T-helper 1 cell treated with Interleukin-12 subunit alpha and Interleukin-12 subunit beta and Interleukin-4 antibody, amounts not matched to agents 30 ng/mL and 1 ng/mL, for 36 hours (primary cell): ENCODE results near the gene CLSTN2. TPM values are rescaled to one million over a fixed set of nuclear protein-coding genes. Genes with fewer than 3 reads are reported as not detected.

ENCODE experiments used
- intact Hi-C: fragments of 100-400 bp; cut with micrococcal nuclease; formaldehyde crosslinking; loops from one replicate; pipeline ENCODE4 v1.15.1; 2024
- total RNA-seq: library from RNA; stranded (reverse); gene quantifications from 2 replicates; pipeline ENCODE4 v1.2.3, GENCODE V29; 2022

CLSTN2 gene
- total RNA-seq, 1 donor from 2014 or later, result 0.05 TPM

DNA sequence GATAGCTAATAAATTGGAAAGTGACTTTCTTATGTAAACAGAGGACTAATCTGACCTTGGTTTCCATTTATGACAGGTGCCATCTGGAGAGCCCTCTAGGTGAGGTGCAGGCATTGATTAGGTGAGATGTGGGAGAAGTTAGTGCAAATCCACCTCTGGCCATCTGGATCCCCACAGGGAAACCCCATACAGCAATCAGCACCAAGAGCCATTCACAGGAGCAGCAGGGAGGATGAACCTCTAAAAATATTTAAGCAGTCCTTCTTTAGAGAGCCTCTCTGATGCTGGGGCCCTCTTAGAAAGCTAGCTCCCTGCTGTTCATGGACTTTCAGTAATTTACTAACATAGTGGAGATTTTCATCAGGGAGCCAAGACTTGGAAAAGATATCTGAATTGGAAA, 69.3 kb downstream of the CLSTN2 start:
- intact Hi-C loops, result no loop called here

DNA sequence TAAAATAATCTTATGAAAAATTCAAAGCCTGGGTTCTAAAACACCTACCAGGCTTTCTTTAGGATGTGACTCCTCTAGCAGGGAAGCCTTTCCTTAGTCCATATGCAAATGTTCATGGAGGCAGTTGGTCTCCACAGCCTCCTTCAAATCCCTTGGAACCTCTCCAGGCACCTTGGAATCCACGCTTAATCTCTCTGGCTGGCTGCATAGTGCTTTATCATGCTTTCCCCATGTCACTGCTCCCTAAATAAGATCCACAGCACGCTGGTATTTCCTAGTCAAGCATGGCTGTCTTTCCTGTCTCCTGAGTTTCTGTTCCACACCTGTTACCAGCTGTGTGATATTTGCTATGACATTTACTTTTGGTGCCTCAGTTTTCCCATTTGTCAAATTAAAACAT, 71.3 kb downstream of the CLSTN2 start:
- intact Hi-C loops, result no loop called here

DNA sequence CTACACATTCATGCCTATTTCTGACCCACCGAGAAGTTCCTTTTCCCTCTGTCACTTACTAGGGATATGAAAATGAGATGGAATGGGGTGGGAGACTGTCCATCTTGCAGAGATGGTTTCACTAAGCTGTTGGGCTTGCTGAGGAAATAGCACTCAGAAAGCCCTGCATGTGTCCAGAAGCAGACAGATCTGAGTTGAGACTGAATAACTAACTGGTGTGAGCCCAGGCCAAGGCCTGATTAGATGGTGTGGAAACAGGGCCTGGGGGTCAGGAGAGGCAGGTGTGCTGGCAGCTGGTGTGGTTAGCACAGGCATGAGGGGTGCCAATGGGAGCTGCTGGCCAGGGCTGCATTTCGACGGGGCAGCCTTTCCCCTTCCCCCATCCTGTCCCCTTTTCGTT, 72.1 kb downstream of the CLSTN2 start:
- intact Hi-C loops, result no loop called here

DNA sequence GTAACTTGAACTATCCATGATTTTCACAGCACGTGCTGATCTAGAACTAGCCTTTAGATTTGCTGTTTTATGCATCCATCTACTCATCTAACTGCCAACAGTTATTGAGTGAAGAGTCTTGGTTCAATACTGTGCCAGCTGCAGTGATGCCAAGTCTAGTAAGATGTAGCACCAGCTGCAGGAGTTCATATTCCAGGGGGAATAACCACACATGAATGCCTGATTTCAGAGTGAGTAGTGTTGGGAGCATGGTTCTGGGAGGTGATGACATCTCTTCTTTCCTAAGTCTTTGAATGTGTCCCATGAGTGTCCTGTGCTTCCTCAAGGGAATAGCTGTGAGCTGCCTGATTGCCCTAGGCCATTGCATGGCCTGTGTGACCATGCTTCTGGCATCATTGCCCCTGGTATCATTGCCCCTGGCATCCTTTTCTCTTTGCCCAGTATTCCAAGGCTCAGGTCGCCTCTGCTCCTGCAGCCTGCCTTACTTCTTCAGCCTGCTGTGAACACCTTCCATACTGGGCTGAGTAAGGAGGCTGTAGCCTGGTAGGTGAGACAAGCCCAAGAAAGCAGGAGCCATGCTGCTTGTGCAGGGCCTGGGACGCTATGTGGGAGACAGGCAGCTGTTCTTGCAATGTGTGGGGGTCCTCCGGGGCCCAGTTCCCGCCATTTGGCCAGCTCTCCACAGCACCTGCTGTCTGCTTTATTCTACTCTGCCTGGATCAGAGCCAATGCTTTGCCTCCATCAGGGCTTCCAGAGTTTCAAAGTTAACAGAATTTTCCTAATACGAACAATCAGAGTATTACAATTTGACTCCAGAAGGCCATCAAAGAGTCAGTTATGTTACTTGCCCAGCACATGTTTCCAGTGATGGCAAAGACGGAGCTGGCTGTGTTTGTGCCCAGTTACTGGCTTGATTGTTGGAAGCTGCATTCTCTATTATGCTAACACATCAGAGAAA, 73.2 kb downstream of the CLSTN2 start:
- intact Hi-C loops, result no loop called here

DNA sequence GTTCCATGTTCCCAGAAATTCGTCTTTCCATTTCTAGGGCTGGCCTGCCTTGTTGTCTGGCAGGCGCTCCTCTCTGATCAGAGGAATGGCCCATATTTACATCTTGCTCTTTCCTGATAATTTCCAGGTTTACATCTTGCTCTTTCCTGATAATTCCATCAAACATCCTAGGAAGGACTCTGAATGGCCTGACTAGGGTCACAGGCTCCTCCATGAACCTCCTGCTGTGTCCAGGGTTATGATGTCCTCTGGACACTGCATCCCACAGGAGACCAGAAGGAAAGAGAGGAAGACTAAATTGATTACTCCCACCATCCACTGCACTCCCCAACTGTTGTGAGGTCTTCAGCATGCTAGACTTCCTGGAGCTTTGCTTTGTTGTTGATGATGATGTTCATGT, 75.4 kb downstream of the CLSTN2 start:
- intact Hi-C loops, result no loop called here

DNA sequence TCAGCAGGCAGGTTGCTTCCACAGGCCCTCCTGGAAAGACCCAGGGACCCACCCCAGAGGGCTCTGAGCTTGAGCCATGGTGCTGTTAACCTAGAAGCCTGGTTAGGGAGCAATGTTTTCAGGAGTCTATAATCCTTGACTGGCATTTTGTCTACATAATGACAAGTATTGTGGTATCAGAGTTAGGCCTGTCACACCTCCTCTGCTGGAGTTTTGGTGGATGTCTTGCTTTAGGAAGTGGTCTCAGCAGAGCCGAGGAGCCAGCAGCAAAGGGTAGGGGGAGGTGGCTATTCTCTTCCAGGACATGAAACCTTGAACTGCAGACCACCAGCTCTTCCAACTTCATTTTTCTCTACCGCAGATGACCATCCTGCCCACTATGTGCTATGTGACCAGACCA, 76.1 kb downstream of the CLSTN2 start:
- intact Hi-C loops, result no loop called here

DNA sequence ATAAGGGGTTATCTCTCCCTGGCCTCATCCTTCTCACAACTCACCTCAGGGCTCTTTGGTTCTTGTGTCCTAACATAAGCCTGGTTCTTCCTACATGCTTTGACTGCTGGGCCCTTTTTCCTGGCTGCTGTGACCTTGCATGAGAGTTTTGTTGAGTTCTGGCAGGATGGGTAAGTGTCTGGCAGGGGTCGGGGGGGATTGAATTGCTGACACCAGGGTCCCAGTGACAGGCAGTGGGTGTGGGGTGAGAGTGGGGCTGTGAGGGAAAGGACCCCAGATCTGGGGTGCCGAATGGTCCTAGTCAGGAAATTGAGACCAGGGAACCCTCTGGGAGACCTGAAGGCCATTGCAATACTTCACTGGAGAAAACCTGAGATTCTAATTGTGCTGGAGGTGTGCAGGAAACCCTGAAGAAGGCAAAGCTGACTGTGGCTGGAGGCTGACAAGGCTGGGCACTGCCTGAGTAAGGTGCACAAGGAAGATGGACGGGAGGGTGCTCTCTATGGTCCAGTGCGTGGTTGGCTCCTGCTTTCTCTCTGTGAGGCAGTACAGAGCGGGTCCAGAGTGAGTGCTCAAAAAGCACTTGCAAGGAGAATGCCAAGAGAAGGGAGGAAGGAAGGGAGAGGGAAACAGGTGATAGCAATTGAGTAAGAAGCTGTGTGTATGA, 76.8 kb downstream of the CLSTN2 start:
- intact Hi-C loops, result no loop called here

DNA sequence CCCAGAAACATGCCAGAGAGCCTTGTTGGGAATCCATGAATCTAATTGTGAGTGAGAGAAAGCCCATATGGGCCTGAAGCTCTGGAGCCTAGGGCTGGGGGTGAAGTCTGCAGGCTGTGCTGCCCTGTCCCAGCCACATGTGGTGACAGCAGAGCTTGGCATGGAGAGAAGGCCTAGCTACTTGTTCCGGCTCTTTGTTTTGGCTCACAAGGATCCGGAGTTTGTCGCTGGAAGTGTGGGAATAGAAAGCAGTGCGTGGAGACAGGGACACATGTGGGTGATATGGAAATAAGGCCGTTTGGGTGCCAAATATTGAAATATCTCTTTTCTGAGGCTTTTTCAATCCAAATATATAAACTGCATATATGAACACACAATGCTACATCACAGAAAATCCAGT, 78.2 kb downstream of the CLSTN2 start:
- intact Hi-C loops, result no loop called here

DNA sequence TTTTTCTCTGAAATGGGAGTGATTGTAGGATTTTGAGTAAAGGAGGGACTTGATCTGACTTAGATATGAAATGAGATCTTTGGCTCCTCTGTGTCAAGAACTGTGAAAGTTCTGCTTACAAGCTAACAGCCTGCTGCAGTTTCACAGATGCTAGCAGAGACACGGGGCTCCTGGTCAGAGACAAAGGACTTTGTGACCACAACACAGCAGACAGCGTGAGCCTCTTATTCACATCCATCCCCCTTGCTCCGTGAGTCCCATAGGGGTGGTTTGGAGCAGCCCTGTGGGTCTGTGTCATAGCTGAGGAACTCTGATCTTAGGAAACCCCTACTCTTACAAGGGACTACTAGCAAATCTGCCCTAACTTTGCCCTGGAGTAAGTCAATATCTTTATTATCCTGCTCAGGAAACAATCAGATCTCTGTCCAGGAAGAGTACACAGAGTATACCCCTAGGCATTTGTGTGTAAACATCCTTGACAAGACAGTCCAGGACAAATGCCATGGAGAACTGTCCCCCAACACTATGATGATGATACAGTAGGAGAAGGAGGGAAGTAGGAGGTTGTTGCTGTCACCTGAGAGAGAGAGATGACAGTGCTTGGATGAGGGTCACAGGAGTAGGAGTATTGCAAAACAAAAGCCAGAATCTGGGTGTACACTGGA, 80.0 kb downstream of the CLSTN2 start:
- intact Hi-C loops, result no loop called here

DNA sequence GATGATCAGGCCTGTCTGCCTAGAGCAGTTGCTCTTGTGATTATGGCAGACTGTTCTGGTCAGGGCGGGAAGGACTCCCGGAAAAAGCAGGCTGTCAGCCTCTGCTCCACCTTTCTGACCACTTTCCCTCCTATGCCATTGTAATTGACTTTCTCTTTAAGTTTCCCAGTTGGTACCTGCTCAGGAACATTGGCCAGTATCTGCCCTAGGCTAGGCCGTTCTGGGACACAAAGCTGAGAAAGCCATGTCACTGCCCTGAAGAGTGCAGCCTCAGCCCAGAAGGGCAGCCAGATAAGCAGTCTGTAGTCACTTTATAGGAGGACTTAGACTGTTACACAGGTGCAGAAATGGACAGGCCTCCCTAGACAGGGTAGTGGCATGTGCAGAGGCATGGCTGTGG, 80.8 kb downstream of the CLSTN2 start:
- intact Hi-C loops, result no loop called here

DNA sequence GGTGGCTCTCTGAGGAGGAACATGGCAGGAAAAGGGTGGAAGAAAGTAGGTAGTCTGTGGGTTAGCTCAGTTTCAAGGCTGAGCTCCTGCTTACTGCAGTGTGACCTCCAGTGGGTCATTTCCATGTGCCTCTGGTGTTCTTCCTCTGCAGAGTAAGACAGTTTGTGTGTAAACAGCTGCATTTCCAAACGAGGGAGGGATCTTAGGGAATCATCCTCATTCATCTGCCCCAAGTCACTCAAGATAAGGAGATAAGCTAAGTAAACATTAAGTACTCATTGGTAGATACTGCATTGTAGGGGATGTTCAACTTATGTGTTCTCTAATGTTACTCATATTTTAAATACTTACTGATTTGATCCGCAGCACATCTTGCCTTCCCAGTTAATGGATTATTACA, 83.6 kb downstream of the CLSTN2 start:
- intact Hi-C loops, result no loop called here

DNA sequence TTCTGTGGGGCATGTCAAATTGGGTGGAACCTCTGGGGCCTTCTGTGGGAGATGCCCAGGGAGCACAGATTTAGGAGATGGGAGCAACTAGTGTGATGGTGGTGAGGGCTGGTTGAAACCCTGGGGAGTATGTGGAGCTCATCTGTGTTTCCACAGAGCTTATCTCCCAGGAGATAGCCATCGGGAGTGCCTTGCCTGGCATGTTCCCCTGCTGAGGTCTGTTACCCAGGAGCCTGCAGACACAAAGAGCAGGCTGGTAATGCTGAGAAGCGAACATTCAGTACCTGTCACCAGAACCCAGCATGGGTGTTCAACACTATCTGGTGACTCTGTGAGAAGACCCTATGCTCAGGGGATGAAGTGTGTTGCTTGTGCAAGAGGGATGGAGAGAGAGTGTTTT, 85.0 kb downstream of the CLSTN2 start:
- intact Hi-C loops, result no loop called here

DNA sequence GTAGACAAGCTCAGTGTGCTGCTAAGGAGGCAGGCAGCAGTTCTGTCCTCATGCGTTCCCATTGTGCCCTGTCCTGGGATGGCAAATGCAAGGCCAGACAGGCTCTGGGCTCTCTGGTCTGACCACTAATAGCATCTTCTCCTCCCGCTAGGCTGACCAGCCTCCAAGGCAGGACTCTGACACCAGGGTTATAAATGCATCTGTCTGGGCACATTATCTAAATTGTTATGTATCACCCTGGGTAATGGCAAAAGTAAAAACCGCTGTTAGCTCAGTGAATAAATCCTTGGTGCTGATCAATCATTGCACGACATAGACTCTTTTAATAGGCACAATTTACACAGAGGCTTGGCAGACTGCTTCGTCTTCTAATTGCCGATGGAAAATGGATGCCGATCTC, 85.6 kb downstream of the CLSTN2 start:
- intact Hi-C loops, result no loop called here

DNA sequence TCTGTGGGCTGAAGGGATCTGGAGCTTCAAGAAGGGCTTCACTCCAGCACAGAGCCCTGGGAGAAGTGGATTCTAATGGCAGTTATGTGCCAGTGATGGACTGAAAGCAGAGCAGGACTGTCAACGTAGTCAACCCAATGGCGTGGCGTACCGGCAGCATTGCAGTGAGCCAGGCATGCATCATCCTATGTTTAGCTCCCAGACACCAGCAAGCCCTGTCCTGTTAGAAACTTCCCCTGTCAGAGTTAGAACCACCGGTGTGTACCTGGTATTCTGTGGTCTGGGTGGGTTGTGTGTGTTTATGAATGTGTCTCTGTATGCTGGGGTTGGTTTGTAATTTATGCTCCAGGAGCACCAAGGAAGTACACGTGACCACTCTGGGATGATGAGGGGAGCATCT, 86.3 kb downstream of the CLSTN2 start:
- intact Hi-C loops, result no loop called here

DNA sequence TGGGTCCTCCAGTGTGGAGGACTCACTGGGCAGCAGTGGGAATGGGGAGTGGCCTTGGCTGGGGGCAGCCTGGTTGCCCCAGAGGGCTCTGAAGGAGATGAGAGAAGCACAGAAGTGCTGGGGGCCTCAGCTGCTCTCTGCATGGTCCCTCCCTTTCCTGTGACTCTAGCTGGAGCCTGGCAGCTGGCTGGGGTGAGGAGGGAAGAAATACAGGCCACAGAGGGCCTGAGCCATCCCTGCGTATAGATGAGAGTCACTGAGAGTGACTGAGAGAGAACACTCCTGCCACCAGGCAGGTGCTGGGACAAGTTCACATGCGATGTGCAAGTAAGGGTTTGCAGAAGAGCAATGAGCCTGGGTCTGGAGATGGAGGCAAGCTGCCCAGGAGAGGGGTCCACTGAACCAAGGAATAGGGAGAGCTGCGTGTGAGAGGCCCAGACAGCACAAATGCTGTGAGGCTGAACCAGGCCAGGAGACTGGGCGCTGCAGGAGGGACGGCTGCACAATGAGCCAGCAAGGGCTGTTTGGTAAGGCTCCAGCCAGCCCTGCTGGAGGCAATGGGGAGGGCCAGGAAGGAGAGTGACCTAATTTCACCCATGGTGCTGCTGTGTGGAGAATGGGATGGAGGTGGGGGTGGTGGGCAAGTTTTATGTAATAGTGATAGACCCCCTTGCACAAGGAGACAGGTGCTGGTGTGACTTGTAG, 87.2 kb downstream of the CLSTN2 start:
- intact Hi-C loops, result no loop called here

DNA sequence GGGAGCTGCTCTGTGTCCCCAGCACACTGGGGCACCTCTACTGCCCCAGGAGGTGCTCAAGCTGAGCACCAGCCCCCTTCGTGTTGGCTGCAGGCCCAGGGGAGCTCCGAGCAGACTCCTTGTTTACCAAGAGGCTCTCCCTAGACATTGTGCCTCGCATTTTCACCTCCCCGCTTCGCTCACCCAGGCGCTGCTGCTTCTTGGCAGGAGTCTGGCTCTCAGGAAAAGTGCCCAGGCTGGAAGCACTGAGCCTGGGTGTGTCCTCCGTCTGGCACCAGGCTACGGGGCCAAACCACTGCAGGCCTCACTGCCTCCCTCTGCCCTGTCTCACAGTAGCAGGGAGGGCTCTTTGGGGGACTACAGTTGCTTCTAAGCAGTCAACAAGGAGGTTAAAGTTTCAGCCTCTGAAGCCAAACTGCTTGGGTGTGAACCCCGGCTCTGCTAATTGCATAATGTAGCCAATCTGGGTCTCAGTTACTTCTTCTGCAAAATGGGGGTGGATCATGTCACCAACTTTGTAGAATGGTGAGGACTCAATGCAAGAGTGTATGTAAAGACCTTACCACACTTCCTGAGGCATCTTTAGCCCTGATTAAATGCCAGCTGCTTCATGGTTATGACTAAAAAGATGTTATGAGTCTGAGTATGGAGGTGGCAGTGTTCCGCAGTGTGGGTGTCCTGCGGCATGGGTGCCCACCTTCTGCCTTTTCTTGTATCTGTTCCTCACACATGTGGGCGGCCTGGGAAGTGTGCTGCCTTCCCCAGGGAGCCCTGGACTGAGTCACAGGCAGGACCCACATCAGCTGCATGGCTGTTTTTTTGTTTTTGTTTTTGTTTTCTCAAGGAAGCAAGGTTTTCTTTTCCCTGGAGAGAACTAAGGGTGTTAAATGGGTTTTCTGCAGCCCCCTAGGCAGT, 88.9 kb downstream of the CLSTN2 start:
- intact Hi-C loops, result no loop called here

DNA sequence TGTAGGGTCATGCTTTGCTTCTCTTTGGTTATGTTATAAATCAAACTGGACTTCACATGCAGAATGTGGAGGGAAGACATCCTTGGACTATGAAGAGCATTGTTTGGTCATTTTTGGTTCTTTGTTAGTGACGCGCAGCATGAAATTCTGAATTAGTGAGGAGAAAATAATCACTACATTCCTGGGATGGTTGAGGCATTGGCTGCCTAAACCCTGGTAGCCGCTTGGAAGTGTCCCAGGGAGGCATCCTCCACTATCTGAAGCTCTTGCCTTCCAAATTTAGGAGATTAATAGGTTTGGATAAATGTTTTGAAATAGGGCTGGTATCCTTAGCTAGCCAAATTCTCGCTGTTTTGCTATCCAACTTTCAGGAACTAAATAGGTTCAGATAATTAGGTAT, 96.2 kb downstream of the CLSTN2 start:
- intact Hi-C loops, result no loop called here

DNA sequence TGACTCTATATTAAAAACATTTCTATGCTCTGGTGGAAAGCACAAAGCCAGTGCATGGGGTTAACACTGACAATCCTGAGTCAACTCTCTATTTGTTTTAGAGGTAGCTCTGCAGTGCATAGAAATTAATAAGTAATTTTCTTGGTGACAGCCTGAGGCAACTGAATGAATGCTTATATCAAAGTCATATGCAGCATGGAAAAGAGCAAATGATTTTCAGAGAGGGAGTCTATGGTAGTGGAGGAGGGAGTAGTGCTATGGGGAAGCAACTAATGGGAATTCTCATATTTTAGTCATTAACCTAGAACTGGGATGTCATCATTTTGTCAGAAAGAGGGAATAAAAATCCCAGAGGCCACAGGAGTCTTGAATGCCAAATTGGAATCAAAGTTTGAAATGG, 99.1 kb downstream of the CLSTN2 start:
- intact Hi-C loops, result no loop called here

DNA sequence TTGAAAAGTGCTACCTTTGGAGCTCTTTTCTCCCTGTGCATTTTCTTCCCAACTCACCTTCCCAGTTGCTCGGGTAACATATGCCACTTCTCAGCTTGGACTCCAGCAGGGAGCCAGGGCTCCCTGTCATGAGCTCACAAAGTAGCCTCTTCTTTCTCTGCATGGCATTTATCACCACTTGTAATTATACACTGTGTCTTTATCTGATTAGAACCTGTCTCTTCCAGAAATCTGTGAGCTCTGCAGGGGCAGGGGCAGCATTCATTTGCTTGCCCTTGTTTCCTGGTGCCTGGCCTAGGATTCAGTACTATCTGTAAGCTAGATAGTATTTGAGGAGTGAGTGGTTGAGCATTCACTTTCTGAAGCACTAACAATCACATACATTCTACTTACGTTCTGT, 100.9 kb downstream of the CLSTN2 start:
- intact Hi-C loops, result no loop called here

DNA sequence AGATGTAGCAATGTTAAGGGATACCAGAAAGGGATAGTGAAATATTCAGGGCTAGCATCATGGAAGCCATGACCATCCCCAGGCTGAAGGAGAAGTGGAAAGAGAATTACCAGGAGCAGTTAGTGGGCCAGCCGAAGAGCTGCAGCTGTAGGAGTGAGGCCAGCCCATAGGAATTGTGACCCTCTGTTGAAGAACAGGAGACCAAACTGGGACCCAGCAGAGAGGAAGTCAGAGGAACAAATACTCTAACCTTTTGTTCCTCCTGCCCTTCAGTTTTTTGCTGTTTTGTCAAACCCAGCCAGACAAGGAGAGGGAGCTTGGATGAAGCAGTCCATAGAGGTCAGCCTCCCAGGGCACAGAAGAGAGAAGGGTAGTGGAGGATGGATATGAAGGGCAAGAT, 115.4 kb downstream of the CLSTN2 start:
- intact Hi-C loops, result no loop called here
